WTC11 (cell line): ENCODE data around the gene RNF20. TPM values are rescaled to one million over a fixed set of nuclear protein-coding genes. Genes with fewer than 3 reads are reported as not detected.

ENCODE experiments used
- ATAC-seq: fragments of 200-7000 bp; cut with Tn5 transposase; 2 replicates; pipeline ENCODE4 v1.10.0; 2021; ENCODE audit warnings: mild to moderate bottlenecking, moderate library complexity
- CTCF ChIA-PET: fragments of 300-600 bp; sonication (Branson Sonifier 250); formaldehyde crosslinking; loops from one replicate; lab custom pipeline; 2021; ENCODE audit warnings: antibody characterized with exemption; lab: Charles Lee
- POLR2A ChIA-PET: fragments of 350-600 bp; sonication (Branson Sonifier 250); formaldehyde crosslinking; loops from one replicate; lab custom pipeline; 2021; ENCODE audit warnings: antibody characterized with exemption; lab: Charles Lee
- DNase-seq: peaks from one replicate; pipeline ENCODE4 v3.0.0; 2021; ENCODE audit warnings: low spot score
- H3K27ac Mint-ChIP-seq: 2 replicates; pipeline ENCODE4 v1.8.0; 2021; ENCODE audit warnings: mixed read lengths
- H3K27me3 Mint-ChIP-seq: 2 replicates; pipeline ENCODE4 v1.8.0; 2021; ENCODE audit warnings: low read depth, mild to moderate bottlenecking, moderate library complexity, mixed read lengths
- H3K36me3 Mint-ChIP-seq: 2 replicates; pipeline ENCODE4 v1.8.0; 2021; ENCODE audit warnings: mixed read lengths
- H3K4me1 Mint-ChIP-seq: 2 replicates; pipeline ENCODE4 v1.8.0; 2022; ENCODE audit warnings: mixed read lengths
- H3K4me3 Mint-ChIP-seq: 2 replicates; pipeline ENCODE4 v1.8.0; 2021; ENCODE audit warnings: mild to moderate bottlenecking, moderate library complexity, mixed read lengths
- H3K9me3 Mint-ChIP-seq: 2 replicates; pipeline ENCODE4 v1.8.0; 2021; ENCODE audit warnings: mixed read lengths
- IRF2 ChIP-seq: sonication (generic); formaldehyde crosslinking; IDR thresholded peaks from 2 replicates; pipeline ENCODE4 v1.8.0; 2022; ENCODE audit warnings: low read depth, missing genetic modification reagents, borderline replicate concordance
- JAZF1 ChIP-seq: fragments of 250-450 bp; sonication (Bioruptor Pico); IDR thresholded peaks from 2 replicates; pipeline ENCODE4 v1.9.0; 2021; ENCODE audit warnings: moderate library complexity, mild to moderate bottlenecking, inconsistent platforms
- KAT7 ChIP-seq: sonication (generic); formaldehyde crosslinking; IDR thresholded peaks from 2 replicates; pipeline ENCODE4 v1.8.1; 2023; ENCODE audit warnings: missing genetic modification reagents, mild to moderate bottlenecking, borderline replicate concordance
- MXD4 ChIP-seq: fragments of 250-450 bp; sonication (Bioruptor Pico); IDR thresholded peaks from 2 replicates; pipeline ENCODE4 v1.8.0; 2021; ENCODE audit warnings: mild to moderate bottlenecking, moderate library complexity, borderline replicate concordance
- NFATC4 ChIP-seq: fragments of 250-450 bp; sonication (Bioruptor Pico); IDR thresholded peaks from 2 replicates; pipeline ENCODE4 v1.9.0; 2021; ENCODE audit warnings: mild to moderate bottlenecking
- NFYB ChIP-seq: sonication (generic); formaldehyde crosslinking; conservative IDR thresholded peaks from 2 replicates; pipeline ENCODE4 v1.8.0; 2022; ENCODE audit warnings: low read depth, missing genetic modification reagents
- NR1H2 ChIP-seq: sonication (generic); formaldehyde crosslinking; IDR thresholded peaks from 2 replicates; pipeline ENCODE4 v1.9.0; 2021; ENCODE audit warnings: mild to moderate bottlenecking, moderate library complexity, missing genetic modification reagents
- RELA ChIP-seq: sonication (generic); formaldehyde crosslinking; IDR thresholded peaks from 2 replicates; pipeline ENCODE4 v1.8.1; 2022; ENCODE audit warnings: missing genetic modification reagents, mild to moderate bottlenecking, borderline replicate concordance
- TCF7 ChIP-seq: sonication (generic); formaldehyde crosslinking; IDR thresholded peaks from 2 replicates; pipeline ENCODE4 v1.8.0; 2022; ENCODE audit warnings: mild to moderate bottlenecking, low read depth, missing genetic modification reagents, moderate library complexity
- TEAD1 ChIP-seq: sonication (generic); formaldehyde crosslinking; IDR thresholded peaks from 2 replicates; pipeline ENCODE4 v1.8.0; 2022; ENCODE audit warnings: mild to moderate bottlenecking, missing genetic modification reagents
- TEAD4 ChIP-seq: sonication (generic); formaldehyde crosslinking; IDR thresholded peaks from 2 replicates; pipeline ENCODE4 v1.8.0; 2022; ENCODE audit warnings: mild to moderate bottlenecking, missing genetic modification reagents
- ZNF138 ChIP-seq: sonication (generic); formaldehyde crosslinking; conservative IDR thresholded peaks from 2 replicates; pipeline ENCODE4 v1.8.1; 2022; ENCODE audit warnings: mild to moderate bottlenecking, moderate library complexity, missing genetic modification reagents
- ZNF219 ChIP-seq: sonication (generic); formaldehyde crosslinking; IDR thresholded peaks from 2 replicates; pipeline ENCODE4 v1.8.0; 2023; ENCODE audit warnings: missing genetic modification reagents, mild to moderate bottlenecking, borderline replicate concordance
- ZNF423 ChIP-seq: fragments of 250-450 bp; sonication (Bioruptor Pico); IDR thresholded peaks from 2 replicates; pipeline ENCODE4 v2.1.2; 2022; ENCODE audit warnings: mild to moderate bottlenecking, moderate library complexity
- total RNA-seq: library from RNA; stranded (reverse); gene quantifications from 3 replicates; pipeline ENCODE4 v1.2.3, GENCODE V29; 2021
- TF ChIP-seq, protein P1 (sequence below): fragments of 250-450 bp; sonication (Bioruptor Pico); IDR thresholded peaks from 2 replicates; pipeline ENCODE4 v1.9.0; 2021; ENCODE audit warnings: mild to moderate bottlenecking
- TF ChIP-seq, protein P2 (sequence below): sonication (generic); formaldehyde crosslinking; IDR thresholded peaks from 2 replicates; pipeline ENCODE4 v1.8.1; 2023; ENCODE audit warnings: mild to moderate bottlenecking, missing genetic modification reagents
- TF ChIP-seq, protein P3 (sequence below): sonication (generic); formaldehyde crosslinking; IDR thresholded peaks from 2 replicates; pipeline ENCODE4 v1.8.1; 2022; ENCODE audit warnings: missing genetic modification reagents, borderline replicate concordance
- TF ChIP-seq, protein P4 (sequence below): sonication (generic); formaldehyde crosslinking; IDR thresholded peaks from 2 replicates; pipeline ENCODE4 v1.8.1; 2022; ENCODE audit warnings: mild to moderate bottlenecking, moderate library complexity, missing genetic modification reagents
- TF ChIP-seq, protein P5 (sequence below): sonication (generic); formaldehyde crosslinking; IDR thresholded peaks from 2 replicates; pipeline ENCODE4 v1.8.0; 2023; ENCODE audit warnings: missing genetic modification reagents, mild to moderate bottlenecking, borderline replicate concordance
- TF ChIP-seq, protein P6 (sequence below): fragments of 250-450 bp; sonication (Bioruptor Pico); IDR thresholded peaks from 2 replicates; pipeline ENCODE4 v1.9.0; 2021; ENCODE audit warnings: mild to moderate bottlenecking
- TF ChIP-seq, protein P7 (sequence below): fragments of 200-600 bp; IDR thresholded peaks from 2 replicates; pipeline ENCODE4 v1.8.0; 2022; ENCODE audit warnings: antibody characterized with exemption

Gene RNF20
- total RNA-seq, 1 experiment from 2014 or later, result 52.6 TPM

DNA sequence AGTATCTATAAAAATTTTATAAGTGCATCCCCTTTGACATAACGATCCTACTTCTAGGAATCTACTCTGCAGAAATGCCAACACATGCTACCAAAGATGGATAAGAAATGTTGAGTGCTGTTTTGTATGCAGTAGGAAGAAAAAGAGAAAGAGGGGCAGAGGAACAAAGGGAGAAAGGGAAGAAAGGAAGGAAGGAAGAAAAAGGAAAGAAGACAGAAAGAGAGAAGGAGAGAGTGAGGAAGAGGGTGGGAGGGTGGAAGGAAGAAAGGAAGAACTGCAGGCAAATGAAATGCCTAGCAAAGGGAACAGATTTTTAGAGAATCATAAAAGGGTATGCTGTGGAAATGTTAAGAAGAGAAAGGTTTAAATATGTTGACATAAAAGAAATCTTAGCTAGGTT lies 49.6 kb upstream of the RNF20 start (continued):
- TF ChIP-seq ZNF219, result no peak
- TF ChIP-seq, protein P1, sequence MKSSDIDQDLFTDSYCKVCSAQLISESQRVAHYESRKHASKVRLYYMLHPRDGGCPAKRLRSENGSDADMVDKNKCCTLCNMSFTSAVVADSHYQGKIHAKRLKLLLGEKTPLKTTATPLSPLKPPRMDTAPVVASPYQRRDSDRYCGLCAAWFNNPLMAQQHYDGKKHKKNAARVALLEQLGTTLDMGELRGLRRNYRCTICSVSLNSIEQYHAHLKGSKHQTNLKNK, result no peak
- no peak for TF ChIP-seq NFATC4 (CRISPR knock-in tag)
- TF ChIP-seq, all 79 proteins: peak for 0

DNA sequence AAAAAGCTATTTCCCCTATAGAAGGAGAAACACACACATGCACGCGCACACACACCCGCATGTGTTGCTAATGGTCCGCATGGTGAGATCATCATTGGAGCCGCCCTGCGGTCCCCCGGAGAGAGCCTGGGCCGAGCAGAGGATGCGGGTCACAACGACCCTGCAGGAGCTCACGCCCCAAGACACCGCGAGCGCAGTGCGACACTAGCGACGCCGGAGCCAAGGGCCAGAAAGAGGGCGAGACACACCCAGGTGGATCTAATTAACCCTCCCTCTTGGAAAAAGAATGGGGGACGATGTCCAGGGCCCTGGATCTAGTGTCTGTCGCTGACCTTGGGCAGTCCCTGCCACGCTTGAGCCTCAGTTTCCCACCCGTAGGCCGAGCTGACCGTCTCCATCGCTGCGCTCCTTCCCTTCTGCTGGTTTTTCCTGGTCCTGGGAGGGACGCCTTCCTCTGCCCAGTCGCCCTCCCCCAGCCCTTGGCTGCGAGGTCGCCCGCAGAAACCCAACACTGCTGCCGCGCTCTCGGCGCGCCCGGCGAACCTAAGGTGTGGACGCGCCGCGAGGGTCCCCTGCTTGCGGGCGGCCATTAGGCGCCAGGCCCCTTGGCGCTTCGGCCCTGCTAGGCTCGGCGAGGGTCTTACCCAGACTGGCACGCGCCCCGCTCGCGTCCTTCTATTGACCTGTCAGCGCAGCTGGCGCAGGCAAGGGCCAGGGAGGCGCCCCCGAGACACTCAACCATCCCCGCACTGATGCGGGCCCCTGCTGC lies 47.5 kb upstream of the RNF20 start:
- ChIA-PET CTCF (interaction anchor here (0.7 to 3.3 kb wide), 18 partner anchors 8 to 81 kb away, joined by 3 to 37 read pairs (median 6); partner anchors contain the start of gene RNF20), POLR2A (interaction anchor here (0.7 to 2.7 kb wide), 8 partner anchors 18 to 52 kb away, joined by 3 to 10 read pairs (median 6); partner anchors contain the start of gene RNF20)
- H3K9me3 Mint-ChIP-seq, result no peaks in the 10 kb centered on the region
- DNase-seq (peak; percentile 57), ATAC-seq (peak; percentile 50)
- H3K36me3 Mint-ChIP-seq, result no peaks in the 10 kb centered on the region
- peak overlapping the region; percentile 90 for H3K4me3 Mint-ChIP-seq
- peaks cover 22% of the 10 kb centered on the region for H3K4me1 Mint-ChIP-seq
- H3K27ac Mint-ChIP-seq, result no peak overlapping the region
- H3K27me3 Mint-ChIP-seq, result peaks cover 6% of the 10 kb centered on the region
- TF ChIP-seq JAZF1 (no peak), ZNF423 (CRISPR knock-in tag) (peak; percentile 77), ZNF138 (CRISPR knock-in tag) (no peak), KAT7 (CRISPR knock-in tag) (0 out of 2 replicates have a peak, but pooled peaks have one; percentile 24), TEAD1 (no peak), IRF2 (CRISPR knock-in tag) (0 out of 2 replicates have a peak, but pooled peaks have one; percentile 63), ZNF219 (no peak), NFYB (CRISPR knock-in tag) (0 out of 2 replicates have a peak, but pooled peaks have one; percentile 24), MXD4 (no peak), NR1H2 (CRISPR knock-in tag) (no peak), TCF7 (CRISPR knock-in tag) (peak; percentile 73; the same call in 1 of the 2 replicates), TEAD4 (CRISPR knock-in tag) (peak; percentile 9; the same call in 1 of the 2 replicates), RELA (CRISPR knock-in tag) (no peak)
- TF ChIP-seq, protein P2, sequence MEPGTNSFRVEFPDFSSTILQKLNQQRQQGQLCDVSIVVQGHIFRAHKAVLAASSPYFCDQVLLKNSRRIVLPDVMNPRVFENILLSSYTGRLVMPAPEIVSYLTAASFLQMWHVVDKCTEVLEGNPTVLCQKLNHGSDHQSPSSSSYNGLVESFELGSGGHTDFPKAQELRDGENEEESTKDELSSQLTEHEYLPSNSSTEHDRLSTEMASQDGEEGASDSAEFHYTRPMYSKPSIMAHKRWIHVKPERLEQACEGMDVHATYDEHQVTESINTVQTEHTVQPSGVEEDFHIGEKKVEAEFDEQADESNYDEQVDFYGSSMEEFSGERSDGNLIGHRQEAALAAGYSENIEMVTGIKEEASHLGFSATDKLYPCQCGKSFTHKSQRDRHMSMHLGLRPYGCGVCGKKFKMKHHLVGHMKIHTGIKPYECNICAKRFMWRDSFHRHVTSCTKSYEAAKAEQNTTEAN (CRISPR knock-in tag), result no peak
- TF ChIP-seq, protein P3, sequence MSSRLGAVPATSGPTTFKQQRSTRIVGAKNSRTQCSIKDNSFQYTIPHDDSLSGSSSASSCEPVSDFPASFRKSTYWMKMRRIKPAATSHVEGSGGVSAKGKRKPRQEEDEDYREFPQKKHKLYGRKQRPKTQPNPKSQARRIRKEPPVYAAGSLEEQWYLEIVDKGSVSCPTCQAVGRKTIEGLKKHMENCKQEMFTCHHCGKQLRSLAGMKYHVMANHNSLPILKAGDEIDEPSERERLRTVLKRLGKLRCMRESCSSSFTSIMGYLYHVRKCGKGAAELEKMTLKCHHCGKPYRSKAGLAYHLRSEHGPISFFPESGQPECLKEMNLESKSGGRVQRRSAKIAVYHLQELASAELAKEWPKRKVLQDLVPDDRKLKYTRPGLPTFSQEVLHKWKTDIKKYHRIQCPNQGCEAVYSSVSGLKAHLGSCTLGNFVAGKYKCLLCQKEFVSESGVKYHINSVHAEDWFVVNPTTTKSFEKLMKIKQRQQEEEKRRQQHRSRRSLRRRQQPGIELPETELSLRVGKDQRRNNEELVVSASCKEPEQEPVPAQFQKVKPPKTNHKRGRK, result no peak
- TF ChIP-seq, protein P4, sequence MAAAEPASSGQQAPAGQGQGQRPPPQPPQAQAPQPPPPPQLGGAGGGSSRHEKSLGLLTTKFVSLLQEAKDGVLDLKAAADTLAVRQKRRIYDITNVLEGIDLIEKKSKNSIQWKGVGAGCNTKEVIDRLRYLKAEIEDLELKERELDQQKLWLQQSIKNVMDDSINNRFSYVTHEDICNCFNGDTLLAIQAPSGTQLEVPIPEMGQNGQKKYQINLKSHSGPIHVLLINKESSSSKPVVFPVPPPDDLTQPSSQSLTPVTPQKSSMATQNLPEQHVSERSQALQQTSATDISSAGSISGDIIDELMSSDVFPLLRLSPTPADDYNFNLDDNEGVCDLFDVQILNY (CRISPR knock-in tag), result no peak
- TF ChIP-seq, protein P5, sequence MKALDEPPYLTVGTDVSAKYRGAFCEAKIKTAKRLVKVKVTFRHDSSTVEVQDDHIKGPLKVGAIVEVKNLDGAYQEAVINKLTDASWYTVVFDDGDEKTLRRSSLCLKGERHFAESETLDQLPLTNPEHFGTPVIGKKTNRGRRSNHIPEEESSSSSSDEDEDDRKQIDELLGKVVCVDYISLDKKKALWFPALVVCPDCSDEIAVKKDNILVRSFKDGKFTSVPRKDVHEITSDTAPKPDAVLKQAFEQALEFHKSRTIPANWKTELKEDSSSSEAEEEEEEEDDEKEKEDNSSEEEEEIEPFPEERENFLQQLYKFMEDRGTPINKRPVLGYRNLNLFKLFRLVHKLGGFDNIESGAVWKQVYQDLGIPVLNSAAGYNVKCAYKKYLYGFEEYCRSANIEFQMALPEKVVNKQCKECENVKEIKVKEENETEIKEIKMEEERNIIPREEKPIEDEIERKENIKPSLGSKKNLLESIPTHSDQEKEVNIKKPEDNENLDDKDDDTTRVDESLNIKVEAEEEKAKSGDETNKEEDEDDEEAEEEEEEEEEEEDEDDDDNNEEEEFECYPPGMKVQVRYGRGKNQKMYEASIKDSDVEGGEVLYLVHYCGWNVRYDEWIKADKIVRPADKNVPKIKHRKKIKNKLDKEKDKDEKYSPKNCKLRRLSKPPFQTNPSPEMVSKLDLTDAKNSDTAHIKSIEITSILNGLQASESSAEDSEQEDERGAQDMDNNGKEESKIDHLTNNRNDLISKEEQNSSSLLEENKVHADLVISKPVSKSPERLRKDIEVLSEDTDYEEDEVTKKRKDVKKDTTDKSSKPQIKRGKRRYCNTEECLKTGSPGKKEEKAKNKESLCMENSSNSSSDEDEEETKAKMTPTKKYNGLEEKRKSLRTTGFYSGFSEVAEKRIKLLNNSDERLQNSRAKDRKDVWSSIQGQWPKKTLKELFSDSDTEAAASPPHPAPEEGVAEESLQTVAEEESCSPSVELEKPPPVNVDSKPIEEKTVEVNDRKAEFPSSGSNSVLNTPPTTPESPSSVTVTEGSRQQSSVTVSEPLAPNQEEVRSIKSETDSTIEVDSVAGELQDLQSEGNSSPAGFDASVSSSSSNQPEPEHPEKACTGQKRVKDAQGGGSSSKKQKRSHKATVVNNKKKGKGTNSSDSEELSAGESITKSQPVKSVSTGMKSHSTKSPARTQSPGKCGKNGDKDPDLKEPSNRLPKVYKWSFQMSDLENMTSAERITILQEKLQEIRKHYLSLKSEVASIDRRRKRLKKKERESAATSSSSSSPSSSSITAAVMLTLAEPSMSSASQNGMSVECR (CRISPR knock-in tag), result no peak
- TF ChIP-seq, protein P6, sequence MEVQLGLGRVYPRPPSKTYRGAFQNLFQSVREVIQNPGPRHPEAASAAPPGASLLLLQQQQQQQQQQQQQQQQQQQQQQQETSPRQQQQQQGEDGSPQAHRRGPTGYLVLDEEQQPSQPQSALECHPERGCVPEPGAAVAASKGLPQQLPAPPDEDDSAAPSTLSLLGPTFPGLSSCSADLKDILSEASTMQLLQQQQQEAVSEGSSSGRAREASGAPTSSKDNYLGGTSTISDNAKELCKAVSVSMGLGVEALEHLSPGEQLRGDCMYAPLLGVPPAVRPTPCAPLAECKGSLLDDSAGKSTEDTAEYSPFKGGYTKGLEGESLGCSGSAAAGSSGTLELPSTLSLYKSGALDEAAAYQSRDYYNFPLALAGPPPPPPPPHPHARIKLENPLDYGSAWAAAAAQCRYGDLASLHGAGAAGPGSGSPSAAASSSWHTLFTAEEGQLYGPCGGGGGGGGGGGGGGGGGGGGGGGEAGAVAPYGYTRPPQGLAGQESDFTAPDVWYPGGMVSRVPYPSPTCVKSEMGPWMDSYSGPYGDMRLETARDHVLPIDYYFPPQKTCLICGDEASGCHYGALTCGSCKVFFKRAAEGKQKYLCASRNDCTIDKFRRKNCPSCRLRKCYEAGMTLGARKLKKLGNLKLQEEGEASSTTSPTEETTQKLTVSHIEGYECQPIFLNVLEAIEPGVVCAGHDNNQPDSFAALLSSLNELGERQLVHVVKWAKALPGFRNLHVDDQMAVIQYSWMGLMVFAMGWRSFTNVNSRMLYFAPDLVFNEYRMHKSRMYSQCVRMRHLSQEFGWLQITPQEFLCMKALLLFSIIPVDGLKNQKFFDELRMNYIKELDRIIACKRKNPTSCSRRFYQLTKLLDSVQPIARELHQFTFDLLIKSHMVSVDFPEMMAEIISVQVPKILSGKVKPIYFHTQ, result no peak
- TF ChIP-seq, protein P7, sequence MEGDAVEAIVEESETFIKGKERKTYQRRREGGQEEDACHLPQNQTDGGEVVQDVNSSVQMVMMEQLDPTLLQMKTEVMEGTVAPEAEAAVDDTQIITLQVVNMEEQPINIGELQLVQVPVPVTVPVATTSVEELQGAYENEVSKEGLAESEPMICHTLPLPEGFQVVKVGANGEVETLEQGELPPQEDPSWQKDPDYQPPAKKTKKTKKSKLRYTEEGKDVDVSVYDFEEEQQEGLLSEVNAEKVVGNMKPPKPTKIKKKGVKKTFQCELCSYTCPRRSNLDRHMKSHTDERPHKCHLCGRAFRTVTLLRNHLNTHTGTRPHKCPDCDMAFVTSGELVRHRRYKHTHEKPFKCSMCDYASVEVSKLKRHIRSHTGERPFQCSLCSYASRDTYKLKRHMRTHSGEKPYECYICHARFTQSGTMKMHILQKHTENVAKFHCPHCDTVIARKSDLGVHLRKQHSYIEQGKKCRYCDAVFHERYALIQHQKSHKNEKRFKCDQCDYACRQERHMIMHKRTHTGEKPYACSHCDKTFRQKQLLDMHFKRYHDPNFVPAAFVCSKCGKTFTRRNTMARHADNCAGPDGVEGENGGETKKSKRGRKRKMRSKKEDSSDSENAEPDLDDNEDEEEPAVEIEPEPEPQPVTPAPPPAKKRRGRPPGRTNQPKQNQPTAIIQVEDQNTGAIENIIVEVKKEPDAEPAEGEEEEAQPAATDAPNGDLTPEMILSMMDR, result no peak
